IgD-negative memory B cell (primary cell): ENCODE results near the gene IL11RA. TPM values are rescaled to one million over a fixed set of nuclear protein-coding genes. Genes with fewer than 3 reads are reported as not detected.

ENCODE experiments used
- H3K27ac Mint-ChIP-seq, 3 donors: one replicate each; pipeline ENCODE4 v1.8.0; 2020 to 2022; ENCODE audit warnings: mild to moderate bottlenecking in 3 of 3, mixed read lengths in 3 of 3, moderate library complexity in 1 of 3
- H3K27me3 Mint-ChIP-seq: one replicate; pipeline ENCODE4 v1.8.0; 2021; ENCODE audit warnings: mixed read lengths
- H3K36me3 Mint-ChIP-seq: one replicate; pipeline ENCODE4 v1.8.0; 2020; ENCODE audit warnings: mild to moderate bottlenecking, mixed read lengths
- H3K4me1 Mint-ChIP-seq, 3 donors: one replicate each; pipeline ENCODE4 v1.8.0; 2020 to 2022; ENCODE audit warnings: mixed read lengths in 3 of 3, mild to moderate bottlenecking in 1 of 3
- H3K4me3 Mint-ChIP-seq, 4 donors: one replicate each; pipeline ENCODE4 v1.8.0; 2020 to 2022; ENCODE audit warnings: mild to moderate bottlenecking in 4 of 4, mixed read lengths in 4 of 4, moderate library complexity in 3 of 4
- H3K9me3 Mint-ChIP-seq, 3 donors: one replicate each; pipeline ENCODE4 v1.8.0; 2020 to 2021; ENCODE audit warnings: mixed read lengths in 3 of 3, mild to moderate bottlenecking in 1 of 3
- polyA plus RNA-seq: library from polyadenylated mRNA; unstranded; fragments of 300-500 nt; fragmentation: Illumina TruSeq; gene quantifications from one replicate; pipeline ENCODE4 v1.2.3, GENCODE V29; 2021

Gene IL11RA
- polyA plus RNA-seq: 4.7 TPM

DNA sequence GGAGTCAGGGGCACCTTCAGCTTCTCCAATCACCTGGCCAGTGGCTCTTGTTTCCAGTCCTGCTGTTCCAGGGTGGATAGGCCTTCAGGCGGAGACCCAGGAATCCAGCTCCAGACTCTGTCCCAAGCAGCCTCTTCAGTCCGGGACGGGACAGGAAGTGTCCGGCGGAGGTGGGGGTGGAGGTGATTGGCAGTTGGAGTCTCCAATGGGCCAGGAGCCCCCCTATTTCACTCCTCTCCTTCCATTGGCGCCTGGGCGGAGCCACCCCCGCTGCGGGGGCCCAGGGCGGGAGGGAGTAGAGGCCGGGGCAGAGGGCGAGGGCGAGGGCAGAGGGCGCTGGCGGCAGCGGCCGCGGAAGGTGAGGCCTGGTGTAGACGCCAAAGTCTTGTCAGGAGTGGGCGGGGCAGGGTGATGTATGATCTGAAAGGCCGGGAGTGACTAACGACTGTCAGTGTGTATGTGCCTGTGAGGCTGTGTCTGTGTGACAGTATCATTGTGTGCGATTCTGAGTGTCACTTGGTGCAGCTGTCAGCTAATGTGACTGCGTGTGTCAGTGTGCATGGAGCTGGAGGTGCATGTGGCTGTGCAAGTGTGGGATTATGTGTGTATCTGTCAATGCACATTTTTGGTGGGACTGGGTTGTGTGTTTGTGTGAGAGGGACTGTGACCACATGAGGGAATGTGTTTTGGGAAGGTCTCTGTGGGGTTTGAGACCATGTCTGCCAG, at the start of gene IL11RA:
TSS of gene IL11RA (plus strand) at position 310 of the 726 bp plus-strand sequence. CDS start 3,033 bp downstream, outside the sequence.
- Mint-ChIP-seq H3K9me3 (no peaks in the 10 kb centered on the region), H3K27me3 (no peaks in the 10 kb centered on the region), H3K4me3 (peak within 1 kb of the TSS in 1 of 4 donors; percentile 50), H3K36me3 (peaks cover 2% of the 10 kb centered on the region), H3K4me1 (peaks cover 5 to 17% (median 12%) of the 10 kb centered on the region in 3 donors), H3K27ac (peak within 1 kb of the TSS in 1 of 3 donors; percentile 79)

DNA sequence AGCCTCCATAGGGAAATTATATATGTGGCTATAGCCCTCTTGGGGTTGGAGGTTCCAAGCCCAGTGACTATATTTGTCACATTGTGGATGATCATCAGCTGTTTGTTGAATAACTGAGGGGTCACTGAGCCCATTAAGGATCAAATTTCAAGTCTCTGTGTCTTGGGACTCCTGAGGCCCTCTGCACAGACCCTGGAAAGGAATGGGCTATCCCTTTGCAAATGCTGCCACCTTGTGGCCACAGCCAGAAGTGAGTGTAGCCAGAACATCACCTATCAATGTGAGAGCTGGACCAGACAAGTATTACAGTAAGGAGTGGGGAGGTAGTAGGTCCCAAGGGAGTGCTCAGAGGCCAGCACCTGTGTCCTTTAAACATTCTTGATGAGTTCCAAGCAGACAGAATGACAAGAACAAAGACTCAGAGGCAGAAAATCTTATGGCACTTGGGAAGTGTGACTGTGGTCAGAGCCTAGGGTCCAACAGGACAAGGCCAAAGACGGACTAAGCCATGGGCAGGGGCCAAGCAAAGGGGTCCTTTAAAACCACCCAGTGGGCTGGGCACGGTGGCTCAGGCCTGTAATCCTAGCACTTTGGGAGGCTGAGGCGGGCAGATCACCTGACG, 48.3 kb upstream of the IL11RA start:
- Mint-ChIP-seq H3K4me3 (no peak overlapping the region), H3K27me3 (peaks cover 2% of the 10 kb centered on the region), H3K27ac (no peak overlapping the region), H3K36me3 (no peaks in the 10 kb centered on the region), H3K4me1 (peaks cover 0 to 2% (median 0%) of the 10 kb centered on the region in 3 donors), H3K9me3 (no peaks in the 10 kb centered on the region)

DNA sequence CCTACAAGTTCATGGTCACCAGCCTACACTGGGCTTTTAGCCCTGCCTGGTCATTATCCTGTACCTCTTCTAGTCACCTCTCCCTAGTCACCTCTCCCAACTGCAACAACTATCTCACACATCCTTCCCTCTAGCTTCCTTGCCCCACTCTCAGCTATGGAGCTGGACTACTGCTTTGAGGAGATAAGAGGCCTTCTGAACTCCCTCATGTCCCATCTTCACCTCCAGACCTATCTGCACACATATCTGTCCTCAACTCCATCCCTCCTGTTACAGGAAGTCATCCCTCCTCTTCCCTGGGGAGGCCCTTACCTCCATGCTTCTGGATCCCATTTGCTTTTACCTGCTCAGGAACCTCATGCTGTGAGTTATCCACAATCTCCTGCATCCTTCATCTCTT, 45.8 kb upstream of the IL11RA start:
- no peaks in the 10 kb centered on the region for H3K9me3 Mint-ChIP-seq
- H3K4me1 Mint-ChIP-seq: peaks cover 3 to 7% (median 5%) of the 10 kb centered on the region in 3 donors
- no peaks in the 10 kb centered on the region for H3K36me3 Mint-ChIP-seq
- H3K27me3 Mint-ChIP-seq: peaks cover 1% of the 10 kb centered on the region
- H3K4me3 Mint-ChIP-seq: no peak overlapping the region
- no peak overlapping the region for H3K27ac Mint-ChIP-seq

DNA sequence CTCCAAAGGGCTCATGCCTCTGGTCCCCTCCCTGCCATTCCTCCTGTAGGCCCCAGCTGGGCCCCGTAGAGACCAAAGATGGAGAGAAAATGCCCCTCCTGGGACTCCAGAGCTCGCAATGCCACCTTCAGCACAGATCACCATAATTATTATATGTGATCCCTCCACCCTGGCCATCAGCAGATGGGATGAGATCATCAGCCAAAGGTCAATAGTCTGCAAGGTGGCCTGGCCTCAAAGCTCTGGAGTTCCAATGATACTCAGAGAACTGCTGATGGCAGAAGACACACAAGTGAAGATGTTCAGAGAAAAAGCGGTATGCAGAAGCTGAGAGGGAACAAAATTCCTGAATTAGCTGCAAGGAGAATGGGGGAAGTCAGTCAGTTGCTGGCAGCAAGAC, 45.1 kb upstream of the IL11RA start:
- Mint-ChIP-seq H3K4me1 (peaks cover 2 to 10% (median 10%) of the 10 kb centered on the region in 3 donors), H3K4me3 (no peak overlapping the region), H3K36me3 (no peaks in the 10 kb centered on the region), H3K27me3 (peaks cover 1% of the 10 kb centered on the region), H3K27ac (no peak overlapping the region), H3K9me3 (no peaks in the 10 kb centered on the region)

DNA sequence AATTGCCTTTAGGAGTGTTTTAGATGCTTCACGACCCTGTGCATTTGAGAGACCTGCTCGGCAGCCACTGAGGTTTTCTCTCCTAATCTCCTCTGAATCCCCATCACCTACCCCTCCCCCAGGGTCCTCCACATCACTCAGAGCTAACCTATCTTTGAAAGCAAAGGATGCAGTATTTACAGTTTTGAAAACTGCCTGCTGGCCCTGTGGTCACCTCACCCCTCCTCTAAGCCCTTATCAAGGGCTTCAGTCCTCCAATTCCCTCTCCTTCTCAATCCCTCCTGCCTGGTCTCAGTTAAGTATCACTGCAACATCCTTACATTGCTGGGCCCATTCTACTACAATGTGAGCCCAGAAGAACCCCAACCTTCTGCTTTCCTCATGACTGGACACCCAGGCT, 44.7 kb upstream of the IL11RA start:
- no peak overlapping the region for H3K27ac Mint-ChIP-seq
- peaks cover 2 to 11% (median 10%) of the 10 kb centered on the region in 3 donors for H3K4me1 Mint-ChIP-seq
- no peaks in the 10 kb centered on the region for H3K36me3 Mint-ChIP-seq
- no peak overlapping the region for H3K4me3 Mint-ChIP-seq
- no peaks in the 10 kb centered on the region for H3K9me3 Mint-ChIP-seq
- H3K27me3 Mint-ChIP-seq: peaks cover 1% of the 10 kb centered on the region

DNA sequence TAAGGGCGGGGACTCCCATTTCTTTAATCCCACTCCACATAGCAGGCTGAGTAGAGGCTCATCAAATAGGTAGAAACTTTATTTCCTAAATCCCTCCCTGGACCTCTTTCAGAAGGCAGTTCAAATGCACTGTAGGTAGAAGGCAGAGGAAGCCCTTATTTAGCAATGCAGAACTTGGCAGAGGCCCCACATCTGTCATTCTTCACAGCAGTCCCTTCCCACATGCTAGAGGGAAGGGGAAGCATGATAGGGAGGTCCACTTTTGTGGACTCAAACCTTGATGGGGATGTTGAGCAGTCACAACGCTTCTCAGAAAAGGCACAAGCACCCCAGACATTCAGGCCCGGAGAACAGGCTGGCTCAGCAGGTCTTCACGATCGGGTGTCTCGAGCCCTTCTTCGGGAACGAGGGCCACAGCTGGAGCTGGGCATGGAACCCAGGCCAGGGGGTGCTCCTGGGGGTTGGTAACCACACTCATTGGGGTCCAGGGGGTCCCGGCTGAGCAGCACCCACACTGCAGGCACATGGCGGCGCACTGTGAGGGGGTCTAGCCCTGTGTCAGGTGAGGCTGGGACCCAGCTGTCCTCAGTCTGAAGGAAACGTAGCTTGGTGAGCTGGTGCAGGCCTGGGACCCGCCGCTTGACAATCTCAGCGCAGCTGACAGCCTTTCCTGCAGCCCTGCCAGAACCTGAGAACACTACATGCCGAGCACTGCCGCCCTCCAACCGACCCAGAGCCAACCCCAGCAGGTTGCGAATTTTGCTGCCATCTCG, 41.4 kb upstream of the IL11RA start:
- Mint-ChIP-seq H3K27me3 (no peaks in the 10 kb centered on the region), H3K4me3 (peak overlapping the region; percentile 16 to 96 (median 76)), H3K27ac (peak overlapping the region in 2 of 3 donors; percentile 21 to 22), H3K9me3 (no peaks in the 10 kb centered on the region), H3K4me1 (peaks cover 5 to 17% (median 14%) of the 10 kb centered on the region in 3 donors), H3K36me3 (peaks cover 5% of the 10 kb centered on the region)

DNA sequence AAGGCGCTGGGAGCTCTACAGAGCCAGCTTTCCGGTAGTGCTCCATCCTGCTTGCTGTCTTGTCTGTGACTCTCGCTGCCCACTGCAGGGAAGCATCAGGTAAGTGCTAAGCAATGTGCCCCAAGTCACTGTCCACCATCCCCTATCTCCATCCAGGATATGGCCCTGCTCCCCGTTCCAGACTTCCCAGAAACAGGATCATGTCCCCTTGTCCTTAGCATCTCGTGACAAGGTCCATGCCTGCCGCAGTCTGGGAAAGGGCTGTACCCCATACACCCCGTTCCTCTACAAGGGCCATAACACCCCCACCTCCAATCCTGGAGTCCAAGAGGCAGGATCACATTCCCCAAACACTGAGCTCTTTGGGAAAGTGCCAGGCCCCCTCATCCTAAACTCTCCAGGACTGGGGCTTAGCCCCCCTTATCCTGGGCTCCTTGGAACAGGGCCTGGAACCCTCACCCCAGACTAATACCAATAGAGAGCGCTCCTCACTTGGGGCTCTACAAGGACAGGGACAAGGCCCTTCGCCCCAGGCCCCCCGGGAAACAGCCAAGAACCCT, 40.7 kb upstream of the IL11RA start:
- H3K4me1 Mint-ChIP-seq: peaks cover 5 to 17% (median 14%) of the 10 kb centered on the region in 3 donors
- peak overlapping the region; percentile 87 to 96 (median 94) for H3K4me3 Mint-ChIP-seq
- H3K36me3 Mint-ChIP-seq: peaks cover 5% of the 10 kb centered on the region
- no peaks in the 10 kb centered on the region for H3K9me3 Mint-ChIP-seq
- H3K27me3 Mint-ChIP-seq: no peaks in the 10 kb centered on the region
- H3K27ac Mint-ChIP-seq: peak overlapping the region; percentile 28 to 96 (median 95)

DNA sequence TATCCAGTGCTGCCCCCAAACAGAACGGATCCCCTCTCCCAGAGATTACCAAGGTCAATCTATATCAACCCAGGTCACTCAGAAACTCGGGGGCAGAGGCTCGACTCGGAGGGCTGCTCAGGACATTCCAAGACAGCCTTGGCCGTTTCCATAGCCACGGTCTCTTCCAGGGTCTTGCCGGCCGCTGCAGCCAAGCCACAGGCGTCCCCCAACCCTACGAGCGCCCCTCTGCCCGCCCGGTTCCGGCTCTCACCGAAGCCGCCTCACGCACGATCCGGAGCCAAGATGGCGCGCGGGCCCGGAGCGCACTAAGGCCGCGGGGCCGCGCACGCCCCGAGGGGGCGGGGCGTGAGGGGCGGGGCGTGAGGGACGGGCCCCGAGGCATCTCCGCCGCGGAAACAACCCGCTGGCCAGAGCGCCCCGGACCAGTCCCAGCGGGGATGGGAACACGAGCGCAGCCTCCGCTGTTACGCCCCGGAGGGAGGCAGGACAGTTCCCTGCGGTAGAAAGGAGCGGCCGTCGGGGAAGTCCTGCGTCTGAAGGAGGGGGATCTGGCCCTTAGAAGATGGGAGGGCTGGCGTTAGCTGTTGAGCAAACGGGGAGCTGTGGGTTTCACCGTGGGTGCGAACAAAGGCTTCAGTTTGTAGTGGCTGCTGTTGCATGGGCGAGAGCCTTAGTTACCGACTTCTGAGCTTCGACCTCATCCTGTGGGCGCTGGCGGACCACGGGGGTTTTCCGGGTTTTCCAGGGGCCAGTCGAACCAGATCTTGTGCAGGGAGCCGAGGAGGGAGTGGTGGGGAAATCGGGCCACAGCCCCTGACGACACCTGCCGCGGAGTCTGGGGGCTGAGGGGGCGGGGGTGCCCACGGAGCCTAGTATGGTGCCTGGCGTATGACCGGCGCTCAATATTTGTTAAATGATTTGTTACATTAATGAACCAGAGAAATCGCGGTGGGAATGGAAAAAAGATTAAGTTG, 39.9 kb upstream of the IL11RA start, which contains the start of gene RPP25L:
TSS of gene RPP25L (minus strand) at position 287 of the 977 bp plus-strand sequence. CDS start 801 bp downstream, outside the sequence.
- Mint-ChIP-seq H3K4me1 (peaks cover 6 to 17% (median 14%) of the 10 kb centered on the region in 3 donors), H3K36me3 (peaks cover 5% of the 10 kb centered on the region), H3K27ac (peak within 1 kb of the TSS; percentile 28 to 96 (median 95)), H3K4me3 (peak within 1 kb of the TSS; percentile 87 to 96 (median 94)), H3K27me3 (no peaks in the 10 kb centered on the region), H3K9me3 (no peaks in the 10 kb centered on the region)

DNA sequence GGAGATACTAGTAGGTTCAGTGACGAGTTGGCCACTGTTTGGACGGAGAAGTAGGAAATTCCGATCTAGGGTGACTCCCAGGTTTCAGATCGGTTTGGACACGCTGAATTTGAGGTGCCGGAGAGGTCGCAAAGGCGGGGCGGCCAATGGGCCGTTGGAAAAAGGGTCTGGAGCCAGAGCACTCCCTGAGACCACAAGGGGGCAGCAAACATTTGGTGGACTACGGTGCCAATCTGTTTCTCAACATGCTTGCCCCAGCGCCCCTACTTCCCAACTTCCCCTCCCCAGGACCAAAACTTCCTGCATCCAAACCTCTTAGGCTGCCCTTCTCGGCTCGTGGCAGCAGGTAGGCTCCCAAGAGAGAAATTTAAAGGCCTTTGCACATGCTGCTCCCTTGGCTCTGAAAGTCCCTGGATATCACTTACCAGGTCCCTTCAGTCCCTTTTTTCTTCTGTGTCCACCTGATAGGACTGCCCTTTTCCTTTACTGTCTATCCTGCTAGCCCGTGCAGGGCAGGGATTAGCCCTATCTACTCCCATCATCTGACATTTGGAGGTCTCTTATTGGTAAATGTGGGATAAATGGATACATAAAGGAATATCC, 39.1 kb upstream of the IL11RA start:
- Mint-ChIP-seq H3K27me3 (no peaks in the 10 kb centered on the region), H3K4me1 (peaks cover 6 to 17% (median 14%) of the 10 kb centered on the region in 3 donors), H3K9me3 (no peaks in the 10 kb centered on the region), H3K36me3 (peaks cover 7% of the 10 kb centered on the region), H3K27ac (peak overlapping the region; percentile 28 to 96 (median 95)), H3K4me3 (peak overlapping the region; percentile 87 to 96 (median 94))

DNA sequence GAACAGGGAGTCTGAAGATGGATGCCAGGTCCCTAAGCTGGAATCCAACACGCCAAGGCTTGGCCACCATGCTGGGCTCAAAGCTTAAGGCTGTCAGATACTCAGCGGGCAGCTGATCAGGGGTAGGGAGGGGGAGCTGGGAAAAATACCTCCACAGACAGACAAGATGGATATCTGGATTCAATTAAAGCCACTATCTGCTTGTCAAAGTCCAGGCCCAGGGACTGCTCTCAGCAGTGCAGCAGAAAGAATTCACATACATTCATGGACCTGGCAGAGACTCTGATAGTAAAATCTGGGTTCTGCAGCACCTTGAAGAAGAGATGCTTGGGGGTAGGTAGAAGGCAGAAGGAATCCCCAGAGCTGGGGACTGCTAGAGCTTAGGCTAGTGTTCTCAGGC, 36.9 kb upstream of the IL11RA start:
- H3K4me3 Mint-ChIP-seq: peak overlapping the region in 1 of 4 donors; percentile 87
- H3K27me3 Mint-ChIP-seq: no peaks in the 10 kb centered on the region
- peaks cover 8% of the 10 kb centered on the region for H3K36me3 Mint-ChIP-seq
- H3K4me1 Mint-ChIP-seq: peaks cover 16 to 23% (median 19%) of the 10 kb centered on the region in 3 donors
- H3K9me3 Mint-ChIP-seq: no peaks in the 10 kb centered on the region
- H3K27ac Mint-ChIP-seq: no peak overlapping the region

DNA sequence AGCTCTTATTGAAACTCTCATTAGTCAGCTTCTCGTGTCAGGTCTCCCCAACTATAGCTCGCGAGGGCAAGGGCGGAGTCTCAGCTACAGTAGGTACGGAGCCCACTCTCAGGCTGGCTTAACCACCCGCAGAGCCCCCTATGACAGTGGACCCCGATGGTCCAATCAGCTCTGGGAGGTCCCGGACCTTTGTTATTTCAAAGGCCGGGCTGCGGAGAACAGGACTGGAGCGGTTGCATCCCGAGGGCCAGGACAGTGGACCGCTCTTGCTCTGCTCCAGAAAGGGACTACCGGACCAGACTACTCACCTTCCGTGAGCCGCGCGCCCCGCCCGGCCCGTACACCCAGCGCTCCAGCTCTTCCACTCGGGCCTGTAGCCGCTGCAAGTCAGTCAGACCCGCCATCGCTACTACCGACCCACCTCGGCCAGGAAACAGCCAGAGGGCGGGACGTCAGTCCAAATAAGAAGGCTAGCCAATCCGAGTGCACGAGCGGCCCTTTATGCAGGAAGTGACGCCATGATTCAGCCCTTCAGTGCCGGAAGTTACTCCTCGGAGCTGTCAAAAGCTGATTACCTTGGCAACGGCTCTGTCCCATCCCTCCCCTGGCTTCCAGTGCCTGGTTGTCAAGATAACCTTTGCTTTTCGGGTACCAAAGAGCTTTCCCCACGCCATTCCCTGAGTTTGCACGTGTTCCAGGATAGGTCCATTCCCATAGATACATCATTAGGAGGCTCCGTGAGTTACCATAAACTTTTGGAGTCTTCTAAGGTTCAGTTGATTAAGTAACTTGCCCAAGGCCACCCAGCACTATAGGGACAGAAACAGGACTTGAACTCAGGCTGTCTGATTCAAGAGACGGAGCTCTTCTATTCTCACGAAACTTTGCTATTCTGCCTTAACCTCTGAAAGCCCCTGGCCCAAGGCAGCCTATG, 31.7 kb upstream of the IL11RA start, which contains the start of gene DCTN3:
TSS of gene DCTN3 (minus strand) at position 435 of the 934 bp plus-strand sequence. CDS start at position 404, 31 bp downstream.
- Mint-ChIP-seq H3K27me3 (peaks cover 32% of the 10 kb centered on the region), H3K27ac (peak within 1 kb of the TSS; percentile 6 to 93 (median 62)), H3K4me3 (peak within 1 kb of the TSS; percentile 87 to 94 (median 94)), H3K9me3 (peaks cover 0 to 2% (median 0%) of the 10 kb centered on the region in 3 donors), H3K4me1 (peaks cover 20 to 27% (median 22%) of the 10 kb centered on the region in 3 donors), H3K36me3 (peaks cover 6% of the 10 kb centered on the region)
